Right forelimb (tissue), 1 donor: ENCODE data around the gene TMEM87B.
A peak's percentile ranks its signal among the peaks of the same experiment; 100 is the strongest.
"Not testable (repeated sequence)": the region's sequence is repeated elsewhere in the genome, so short reads cannot be mapped to it uniquely, and the experiment has no call there.

ENCODE experiments used
- DNase-seq: peaks from one replicate; pipeline ENCODE4 v3.0.0-alpha.2; 2018

Gene TMEM87B

DNA sequence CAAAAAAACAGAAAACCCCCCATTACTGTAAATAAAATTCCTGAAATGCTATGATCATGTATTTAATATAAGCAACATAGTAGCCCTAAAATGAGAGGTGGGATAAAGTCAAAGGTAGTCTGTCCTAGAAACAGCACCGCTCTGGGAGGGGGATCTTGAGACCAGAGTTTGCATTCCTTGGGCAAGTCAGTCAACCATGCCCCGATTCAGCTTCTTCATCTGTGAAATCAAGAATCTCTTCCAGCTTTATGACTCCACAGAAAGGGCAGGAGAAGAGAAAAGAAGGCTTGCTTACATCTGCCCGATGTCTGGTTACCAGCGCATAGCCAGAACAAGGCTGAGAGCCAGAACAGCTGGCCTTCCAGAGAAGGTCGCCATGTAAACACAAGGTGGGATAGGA lies 81.0 kb downstream of the TMEM87B start:
- no peak for DNase-seq

DNA sequence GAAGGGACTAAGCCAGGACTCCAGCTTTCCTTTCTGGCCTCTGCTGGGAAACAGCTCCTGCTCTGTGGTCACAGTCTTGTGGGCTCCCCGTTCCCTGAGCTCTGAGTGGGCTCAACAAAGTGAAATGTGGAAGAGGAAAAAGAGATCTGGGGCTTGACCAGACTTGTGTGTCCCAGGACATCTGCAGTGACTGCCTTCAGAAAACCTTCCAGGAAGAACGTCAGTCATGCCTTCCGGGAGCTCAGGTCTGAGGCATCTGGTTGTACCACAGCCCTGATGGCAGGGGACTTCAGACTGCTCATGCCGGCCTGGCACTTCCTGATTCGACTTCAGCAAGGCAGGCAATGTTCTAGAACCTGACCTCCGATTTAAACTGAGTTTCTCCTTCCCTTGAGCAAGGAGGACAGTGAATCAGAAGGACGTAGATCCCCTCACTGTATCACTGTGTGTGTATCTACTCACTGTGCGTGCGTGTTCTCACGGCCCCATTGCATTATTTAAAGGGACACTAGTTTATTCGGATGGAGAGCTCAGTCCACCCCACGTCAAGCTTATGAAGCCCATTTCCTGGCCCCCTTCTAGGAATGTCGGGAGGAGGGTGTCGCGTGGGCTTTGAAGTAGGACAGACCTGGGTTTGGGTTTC lies 82.6 kb downstream of the TMEM87B start:
- DNase-seq = no peak

DNA sequence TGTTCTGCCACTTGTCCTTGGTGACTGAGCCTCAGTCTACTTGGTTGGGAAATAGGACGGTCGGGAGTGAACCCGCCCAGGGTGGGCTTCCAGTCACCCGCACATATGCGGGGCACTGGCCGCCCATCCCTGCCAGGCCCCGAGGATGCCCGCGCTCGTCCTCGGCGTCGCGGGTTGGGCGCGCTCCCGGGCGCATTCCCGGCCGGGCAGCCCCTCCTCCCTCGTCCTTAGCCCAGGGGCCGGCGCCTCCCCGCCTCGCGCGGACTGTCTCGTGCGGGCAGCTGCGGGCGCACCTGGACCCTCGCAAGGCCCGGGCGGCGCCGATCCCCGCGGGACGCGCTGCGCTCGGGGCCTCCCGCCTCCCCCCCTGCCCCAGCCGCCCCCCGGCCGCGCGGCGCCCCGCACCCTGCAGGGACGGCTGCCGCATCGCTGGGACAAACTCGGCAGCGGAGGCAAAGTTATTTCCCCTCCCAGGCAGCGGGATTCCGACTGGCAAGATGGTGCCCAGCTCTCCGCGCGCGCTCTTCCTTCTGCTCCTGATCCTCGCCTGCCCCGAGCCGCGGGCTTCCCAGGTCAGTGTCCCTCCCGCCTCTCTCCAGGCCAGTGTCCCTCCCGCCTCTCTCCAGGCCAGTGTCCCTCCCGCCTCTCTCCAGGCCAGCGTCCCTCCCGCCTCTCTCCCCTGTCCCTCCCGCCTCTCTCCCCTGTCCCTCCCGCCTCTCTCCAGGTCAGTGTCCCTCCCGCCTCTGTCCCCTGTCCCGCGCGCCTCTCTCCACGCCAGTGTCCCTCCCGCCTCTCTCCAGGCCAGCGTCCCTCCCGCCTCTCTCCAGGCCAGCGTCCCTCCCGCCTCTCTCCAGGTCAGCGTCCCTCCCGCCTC lies 83.3 kb downstream of the TMEM87B start, which contains the start of gene FBLN7:
Gene FBLN7, plus strand, starts transcription at position 227 of the 874 bp plus-strand sequence. Its CDS starts 271 bp downstream, at position 498.
- DNase-seq = peak; percentile 70

DNA sequence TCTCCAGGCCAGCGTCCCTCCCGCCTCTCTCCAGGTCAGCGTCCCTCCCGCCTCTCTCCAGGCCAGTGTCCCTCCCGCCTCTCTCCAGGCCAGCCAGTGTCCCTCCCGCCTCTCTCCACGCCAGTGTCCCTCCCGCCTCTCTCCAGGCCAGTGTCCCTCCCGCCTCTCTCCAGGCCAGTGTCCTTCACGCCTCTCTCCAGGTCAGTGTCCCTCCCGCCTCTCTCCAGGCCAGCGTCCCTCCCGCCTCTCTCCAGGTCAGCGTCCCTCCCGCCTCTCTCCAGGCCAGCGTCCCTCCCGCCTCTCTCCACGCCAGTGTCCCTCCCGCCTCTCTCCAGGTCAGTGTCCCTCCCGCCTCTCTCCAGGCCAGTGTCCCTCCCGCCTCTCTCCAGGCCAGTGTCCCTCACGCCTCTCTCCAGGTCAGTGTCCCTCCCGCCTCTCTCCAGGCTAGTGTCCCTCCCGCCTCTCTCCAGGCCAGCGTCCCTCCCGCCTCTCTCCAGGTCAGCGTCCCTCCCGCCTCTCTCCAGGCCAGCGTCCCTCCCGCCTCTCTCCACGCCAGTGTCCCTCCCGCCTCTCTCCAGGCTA lies 84.1 kb downstream of the TMEM87B start:
- not testable (repeated sequence) for DNase-seq

DNA sequence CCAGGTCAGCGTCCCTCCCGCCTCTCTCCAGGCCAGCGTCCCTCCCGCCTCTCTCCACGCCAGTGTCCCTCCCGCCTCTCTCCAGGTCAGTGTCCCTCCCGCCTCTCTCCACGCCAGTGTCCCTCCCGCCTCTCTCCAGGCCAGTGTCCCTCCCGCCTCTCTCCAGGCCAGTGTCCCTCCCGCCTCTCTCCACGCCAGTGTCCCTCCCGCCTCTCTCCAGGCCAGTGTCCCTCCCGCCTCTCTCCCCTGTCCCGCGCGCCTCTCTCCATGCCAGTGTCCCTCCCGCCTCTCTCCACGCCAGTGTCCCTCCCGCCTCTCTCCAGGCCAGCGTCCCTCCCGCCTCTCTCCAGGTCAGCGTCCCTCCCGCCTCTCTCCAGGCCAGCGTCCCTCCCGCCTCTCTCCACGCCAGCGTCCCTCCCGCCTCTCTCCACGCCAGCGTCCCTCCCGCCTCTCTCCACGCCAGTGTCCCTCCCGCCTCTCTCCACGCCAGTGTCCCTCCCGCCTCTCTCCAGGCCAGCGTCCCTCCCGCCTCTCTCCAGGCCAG lies 84.7 kb downstream of the TMEM87B start:
- DNase-seq = not testable (repeated sequence)

DNA sequence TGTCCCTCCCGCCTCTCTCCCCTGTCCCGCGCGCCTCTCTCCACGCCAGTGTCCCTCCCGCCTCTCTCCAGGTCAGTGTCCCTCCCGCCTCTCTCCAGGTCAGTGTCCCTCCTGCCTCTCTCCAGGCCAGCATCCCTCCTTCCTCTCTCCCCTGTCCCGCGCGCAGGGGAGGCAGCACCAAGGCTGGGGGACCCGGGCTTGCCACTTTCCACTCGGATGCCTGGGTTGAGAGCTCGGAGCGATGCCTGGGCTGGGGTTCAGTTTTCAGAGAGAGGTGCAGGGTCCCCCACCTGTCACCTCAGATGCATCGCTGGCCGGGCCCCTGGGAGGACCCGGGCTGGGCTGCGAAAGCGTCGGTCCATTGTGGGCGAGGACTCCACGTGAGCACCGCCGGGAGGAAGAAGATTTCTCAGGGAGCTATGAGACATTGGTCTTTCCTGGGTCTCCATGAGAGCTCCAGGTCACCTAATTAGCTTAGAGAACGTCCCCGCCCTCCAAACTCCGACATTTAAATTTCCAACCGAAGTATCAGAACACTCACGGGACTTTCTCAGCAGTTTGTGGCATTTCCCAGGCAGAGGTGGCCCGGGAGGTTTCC lies 85.2 kb downstream of the TMEM87B start:
- no peak for DNase-seq

DNA sequence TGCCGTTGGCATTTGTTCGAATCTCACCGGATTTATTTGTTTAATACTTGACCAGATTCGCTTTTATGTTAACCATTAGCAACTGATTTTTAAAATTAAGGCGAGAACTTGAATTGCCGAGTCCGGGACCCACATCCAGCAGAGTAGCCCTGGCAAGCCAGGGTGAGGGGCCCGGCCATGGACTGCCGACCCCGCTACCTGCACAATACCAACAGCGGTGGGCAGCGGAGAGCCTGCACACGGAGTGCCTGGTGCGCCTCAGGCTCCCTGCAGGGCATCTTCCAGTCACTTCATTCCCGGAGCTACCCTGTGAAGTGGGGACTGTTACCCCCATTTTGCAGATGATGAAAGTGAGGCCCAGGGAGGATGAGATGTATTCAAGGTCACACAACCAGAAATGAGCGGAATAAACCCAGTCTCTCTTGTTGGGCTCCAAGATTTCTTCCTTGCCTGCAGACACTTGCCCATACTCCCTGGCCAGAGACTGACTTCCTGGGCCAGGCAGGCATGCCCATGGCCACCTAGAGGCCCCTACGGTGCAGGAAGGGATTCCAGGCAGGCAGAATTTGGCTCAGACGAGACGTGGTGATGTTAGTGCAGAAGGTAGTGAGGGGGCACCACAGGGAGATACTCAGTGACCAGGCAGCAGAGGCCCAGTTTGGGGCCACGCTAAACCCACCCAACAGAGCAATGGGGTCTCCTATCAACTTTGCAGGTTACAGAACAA lies 86.0 kb downstream of the TMEM87B start:
- DNase-seq = no peak

DNA sequence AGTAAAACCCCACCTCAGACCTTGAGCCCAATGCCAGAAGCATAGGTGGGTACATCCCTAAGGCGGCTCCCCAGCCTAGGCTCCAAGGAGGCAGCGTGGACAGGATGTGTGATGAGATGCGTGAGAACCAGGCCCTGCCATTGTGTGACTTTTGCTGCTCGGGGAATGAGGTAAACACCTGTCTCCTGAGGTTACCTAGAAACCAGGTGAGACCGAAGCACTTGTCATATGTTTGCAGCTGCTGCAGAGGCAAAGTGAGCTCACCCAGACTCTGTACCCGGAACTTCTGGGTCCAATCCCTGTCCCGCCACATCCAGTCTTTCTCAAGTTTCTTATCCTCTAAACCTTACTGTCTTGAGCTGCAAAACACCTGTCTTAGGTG lies 86.5 kb downstream of the TMEM87B start:
- DNase-seq = no peak

DNA sequence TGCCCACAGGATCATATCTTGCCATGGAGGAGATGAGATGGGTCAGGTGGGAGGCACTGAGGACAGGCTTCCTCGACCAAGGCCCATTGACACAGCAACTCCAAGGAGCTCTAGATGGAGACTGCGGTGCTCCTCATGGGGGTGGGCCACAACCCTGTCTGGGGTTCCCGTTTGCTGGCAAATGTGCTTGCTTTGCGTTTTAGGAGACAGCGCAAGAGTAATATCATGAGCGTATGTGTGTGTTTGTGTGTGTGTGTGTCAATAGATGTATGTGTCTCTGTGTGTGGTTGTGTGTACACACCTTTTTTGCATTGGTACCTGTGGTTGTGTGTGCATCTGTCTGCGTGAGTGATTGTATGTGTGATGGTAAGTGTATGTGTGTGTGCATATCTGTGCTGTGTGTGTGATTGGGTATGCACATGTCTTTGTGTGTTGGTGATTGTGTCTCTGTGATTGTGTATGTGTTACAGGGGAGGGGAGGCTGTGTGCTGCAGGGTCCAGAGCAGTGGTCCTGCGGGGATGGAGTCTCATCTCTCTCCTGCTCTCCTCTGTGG lies 87.5 kb downstream of the TMEM87B start:
- DNase-seq = no peak

DNA sequence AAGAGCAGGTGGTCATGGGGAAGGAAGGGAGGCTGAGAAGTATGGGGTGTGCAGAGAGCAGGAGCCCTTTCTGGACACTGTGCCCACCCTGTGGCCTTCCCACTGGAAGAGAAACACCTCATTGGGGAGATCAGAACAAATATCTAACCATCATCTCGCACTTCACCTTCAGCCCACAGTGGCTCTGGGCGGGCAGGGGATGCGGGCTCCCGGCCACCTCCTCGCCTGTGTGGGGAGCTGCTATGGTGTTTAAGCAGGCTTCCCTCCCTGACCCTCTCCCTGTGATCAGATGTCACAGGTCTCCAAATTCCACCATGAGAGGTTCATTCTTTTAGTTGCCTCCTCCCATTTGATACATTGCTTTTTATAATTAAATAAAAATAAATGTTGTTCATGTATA lies 88.1 kb downstream of the TMEM87B start:
- no peak for DNase-seq

DNA sequence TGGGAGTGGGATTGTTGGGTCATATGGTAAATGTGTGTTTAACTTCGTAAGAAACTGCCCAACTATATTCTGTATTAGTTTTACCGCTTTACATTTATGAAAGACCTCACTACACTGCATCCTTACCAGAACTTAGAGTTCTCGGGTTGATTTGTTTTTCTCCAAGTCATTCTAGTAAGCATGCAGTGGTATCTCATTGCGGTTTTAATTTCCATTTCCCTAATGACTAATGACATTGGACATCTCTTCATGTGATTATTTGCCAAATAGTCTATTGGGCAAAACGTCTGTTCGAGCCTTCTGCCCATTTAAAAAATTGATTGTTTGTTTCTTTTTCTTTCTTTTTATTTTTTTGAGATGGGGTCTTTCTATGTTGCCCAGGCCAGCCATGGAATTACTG lies 89.9 kb downstream of the TMEM87B start:
- no peak for DNase-seq

DNA sequence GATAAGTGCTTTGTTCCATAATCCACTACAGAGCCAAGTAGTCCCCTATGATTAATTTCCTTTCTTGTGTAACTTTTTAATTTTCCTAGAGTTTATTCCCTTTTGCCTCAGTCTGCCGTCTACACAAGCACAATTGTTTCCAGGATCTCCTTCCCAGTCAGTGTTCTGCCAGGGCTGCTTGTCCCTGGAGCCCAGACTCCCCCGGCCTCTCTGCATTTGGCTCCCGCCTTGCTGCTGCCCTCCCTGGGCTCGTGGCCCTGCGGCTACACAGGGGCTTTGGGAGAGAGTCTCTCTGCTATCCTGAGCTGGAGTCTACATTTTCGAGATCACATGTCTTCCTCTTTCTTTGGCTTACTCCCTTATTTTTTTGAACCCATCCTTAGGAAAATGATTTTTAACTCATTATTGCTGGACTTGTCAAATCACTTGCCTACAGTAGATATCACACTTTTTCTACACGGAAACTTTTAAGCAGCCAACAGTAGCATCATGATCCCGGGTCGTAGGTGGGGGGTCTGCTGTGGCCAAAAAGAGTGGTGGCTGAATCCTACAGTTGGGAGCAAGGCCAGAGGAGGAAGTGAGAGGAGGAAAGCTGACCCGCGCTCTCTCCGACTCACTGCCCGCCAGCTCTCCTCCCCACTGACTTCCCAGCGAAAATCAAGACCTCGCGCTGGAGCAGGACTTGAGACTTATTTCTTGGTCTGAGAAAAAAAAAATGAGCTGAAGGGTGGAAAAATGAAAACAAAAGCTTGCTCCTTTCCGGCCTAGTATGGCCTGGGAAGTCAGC lies 92.5 kb downstream of the TMEM87B start:
- DNase-seq = no peak

DNA sequence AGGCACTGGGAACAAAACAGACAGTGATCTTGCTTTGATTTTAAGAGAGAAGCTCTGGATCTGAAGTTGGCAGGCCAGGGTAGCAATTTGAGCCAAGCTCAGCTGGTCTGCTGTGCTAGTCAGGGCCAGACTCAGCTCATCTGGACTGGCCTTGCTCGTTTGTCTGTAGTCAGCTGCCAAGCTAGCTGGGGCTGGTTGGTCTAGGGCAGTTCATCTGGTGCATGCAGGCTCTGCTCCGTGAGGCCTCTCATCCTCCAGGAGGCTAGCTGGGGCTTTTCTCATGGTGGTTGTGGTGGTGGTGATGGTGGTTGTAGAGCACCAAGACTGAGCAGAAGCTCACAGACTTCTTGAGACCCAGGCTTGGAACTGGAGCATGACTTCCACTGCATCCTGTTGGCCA lies 93.4 kb downstream of the TMEM87B start:
- no peak for DNase-seq

DNA sequence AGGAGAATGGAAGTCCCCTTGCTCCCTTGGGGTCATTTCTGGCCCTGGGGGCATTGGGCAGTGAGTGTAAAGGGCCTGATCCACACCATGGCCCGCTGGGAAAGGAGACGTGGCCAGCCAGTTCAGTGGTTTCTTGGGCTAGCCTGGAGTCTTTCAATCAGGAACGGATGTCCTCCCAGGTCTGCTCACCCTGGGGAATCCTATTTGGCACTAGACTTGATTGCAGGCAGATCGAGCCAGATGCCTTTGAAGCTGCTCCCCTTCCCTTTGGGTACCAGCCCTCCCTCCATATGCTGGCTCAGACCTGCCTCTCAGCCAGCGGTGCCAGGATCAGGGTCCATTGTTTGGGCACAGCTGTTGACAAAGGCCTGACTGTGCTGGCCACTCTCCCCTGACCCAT lies 94.1 kb downstream of the TMEM87B start:
- no peak for DNase-seq

DNA sequence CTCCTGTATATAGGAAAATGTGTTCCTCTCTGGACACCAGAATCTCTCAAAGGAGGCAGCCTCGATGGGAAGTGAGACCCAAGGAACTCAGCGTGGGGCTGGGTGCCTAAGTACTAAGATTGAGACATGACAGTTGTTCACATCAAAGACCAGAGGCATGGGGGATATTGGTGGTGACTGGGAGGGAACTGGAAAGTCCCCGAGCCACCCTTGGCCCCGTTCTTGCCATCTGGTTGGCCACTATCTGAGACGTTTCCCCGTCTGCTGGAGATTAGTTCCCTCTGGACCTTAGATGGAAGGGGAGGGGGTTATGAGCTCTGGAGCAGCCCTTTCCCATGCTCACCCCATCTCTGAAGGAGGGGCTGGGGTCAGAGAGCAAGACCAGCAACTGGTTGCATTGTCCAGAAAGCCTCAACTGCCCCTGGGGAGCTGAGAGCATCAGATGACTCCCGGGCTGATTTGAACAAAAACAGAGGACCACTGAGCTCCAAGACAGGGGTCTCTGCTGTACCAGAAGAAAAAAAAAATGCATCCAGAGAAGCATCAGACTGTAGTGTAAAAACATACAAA lies 94.9 kb downstream of the TMEM87B start:
- DNase-seq = no peak

DNA sequence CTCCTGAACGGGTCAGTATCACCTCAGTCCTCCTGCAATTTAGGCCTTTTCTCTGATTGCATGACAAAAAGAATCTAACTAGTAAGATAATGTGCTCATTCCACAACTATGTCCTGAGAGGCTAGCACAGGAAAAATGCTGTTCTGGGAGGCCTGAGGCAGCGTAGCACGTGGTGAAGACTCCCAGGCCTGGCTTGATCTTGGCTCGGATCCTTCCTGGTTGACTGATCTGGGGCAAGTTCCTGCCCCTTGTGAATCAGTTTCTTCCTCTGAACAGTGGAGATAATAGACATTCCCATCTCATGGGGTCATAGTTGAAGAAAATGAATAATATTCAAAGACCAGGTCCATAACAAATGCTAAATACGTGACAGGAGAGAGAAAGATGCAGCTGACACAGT lies 95.4 kb downstream of the TMEM87B start:
- no peak for DNase-seq

DNA sequence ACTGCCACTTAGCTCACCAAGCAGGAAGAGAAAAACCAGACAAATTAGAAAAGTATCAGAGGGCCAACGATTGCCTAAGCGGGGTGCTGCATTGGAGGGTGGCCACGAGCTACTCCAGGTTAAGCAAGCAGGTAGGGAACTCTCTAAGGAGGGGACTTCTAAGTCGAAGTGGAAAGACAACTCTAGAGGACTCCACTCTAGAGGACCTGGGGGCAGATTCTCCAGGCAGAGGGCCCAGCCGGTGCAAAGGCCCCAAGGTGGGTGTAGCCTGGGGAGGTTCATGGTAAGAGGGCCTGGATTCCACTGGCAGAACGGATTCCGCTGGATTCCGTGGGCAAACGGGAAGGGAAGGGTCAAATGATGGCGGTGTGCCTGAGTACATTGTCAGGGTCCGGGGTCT lies 95.8 kb downstream of the TMEM87B start:
- no peak for DNase-seq

DNA sequence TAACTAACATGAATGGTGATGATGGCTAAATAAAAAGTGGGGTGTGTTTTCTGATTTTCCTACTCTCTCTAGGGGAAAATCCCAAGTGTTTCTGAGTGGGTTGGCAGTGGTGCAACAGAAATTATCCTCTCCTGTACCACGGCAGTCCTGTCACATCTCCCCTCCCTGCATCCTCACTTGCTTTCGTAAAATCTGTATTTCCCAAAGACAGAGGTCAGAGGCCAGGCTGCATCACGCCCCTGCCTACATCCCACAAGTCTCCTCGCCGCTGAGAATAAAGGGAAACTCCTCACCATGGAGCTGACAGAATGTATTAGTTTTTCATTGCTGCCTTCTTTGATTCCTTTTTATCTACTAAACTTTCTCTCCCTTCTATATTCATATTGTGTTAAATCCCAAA lies 96.2 kb downstream of the TMEM87B start:
- DNase-seq = no peak

DNA sequence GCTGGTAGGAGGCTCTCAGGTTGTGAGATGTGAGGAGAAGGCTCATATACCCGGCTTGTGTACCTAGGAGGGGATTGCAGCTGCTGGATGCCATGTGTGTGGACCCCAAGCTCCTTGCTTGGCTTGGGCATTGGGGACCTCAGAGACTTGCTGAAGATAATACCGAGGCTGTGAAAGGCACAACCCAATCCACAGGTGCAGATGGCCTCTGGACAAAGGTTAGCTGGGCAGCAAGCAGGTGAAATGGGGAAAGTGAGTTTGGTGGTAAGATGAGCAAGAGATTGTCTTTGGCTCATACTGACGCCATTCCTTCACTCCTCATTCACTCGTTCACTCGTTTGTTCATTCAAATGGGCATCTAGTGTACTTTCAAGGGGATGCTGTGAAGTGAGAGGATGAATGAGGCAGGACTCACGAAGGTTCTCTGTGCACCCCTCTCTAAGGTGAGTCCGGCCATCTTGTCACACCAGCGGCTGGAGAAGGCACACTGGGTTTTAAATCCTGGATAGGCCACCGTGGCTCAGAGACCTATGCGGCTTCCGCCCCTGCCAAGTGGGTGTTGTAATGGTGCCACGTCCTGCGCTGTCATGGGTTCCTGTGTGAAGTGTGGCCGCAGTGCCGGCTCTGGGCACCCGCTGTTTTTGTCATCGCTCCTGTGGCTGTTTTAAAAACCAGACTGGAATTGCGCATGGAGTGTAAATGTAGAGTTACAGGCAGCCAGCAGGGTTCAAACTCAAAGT lies 96.8 kb downstream of the TMEM87B start:
- DNase-seq = no peak

DNA sequence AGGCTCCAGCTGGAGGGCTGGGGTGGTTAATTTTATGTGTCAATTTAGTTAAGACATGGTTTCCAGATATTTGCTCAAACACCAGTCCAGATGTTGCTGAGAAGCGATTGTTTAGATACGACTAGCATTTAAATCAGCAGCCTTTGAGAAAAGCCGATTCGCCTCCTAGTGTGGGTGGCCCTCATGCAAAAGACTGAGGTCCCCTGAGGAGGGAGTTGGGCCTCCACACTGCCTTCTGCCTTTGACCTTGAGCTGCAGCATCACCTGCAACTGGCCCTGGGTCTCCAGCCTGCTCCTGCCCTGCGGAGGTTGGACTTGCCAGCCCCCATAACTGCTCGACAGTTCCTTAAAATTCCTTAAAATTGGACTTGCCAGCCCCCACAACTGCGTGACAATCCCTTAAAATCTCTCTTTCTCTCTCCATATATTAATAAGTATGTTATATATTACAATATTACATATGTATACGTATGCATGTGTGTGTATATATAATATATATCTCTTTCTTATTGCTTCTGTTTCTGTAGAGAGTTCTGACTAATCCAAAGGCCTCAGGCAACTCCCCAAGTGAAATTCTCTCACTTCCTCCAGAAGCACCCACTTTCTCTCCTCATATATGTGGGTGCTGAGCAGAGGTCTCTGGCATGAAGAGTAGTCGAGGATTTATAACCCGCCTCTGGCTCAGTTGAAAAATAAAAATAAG lies 97.6 kb downstream of the TMEM87B start:
- no peak for DNase-seq
